Heart right ventricle (tissue), 16 donors: Measurements from ENCODE around the gene FADD. TPM values are rescaled to one million over a fixed set of nuclear protein-coding genes. Genes with fewer than 3 reads are reported as not detected.

Experiments
- ATAC-seq, 8 donors: fragments of 200-7000 bp; cut with Tn5 transposase; one replicate each; pipeline ENCODE4 v1.9.1; 2020; ENCODE audit warnings: mild to moderate bottlenecking in 8 of 8, moderate library complexity in 8 of 8, moderate number of reproducible peaks in 1 of 8
- DNase-seq, 2 donors: peaks; one replicate each; pipeline ENCODE4 v3.0.0-alpha.2; 2020
- H3K27ac ChIP-seq, 10 donors: fragments of 200-600 bp; sonication (generic) in 2 of 10; one replicate each; pipeline versions ENCODE4 v1.5.0 to v1.8.0; 2020 to 2022; ENCODE audit warnings: mild to moderate bottlenecking in 3 of 10
- H3K27me3 ChIP-seq, 7 donors: fragments of 200-600 bp; one replicate each; pipeline ENCODE4 v1.8.0; 2021 to 2022; ENCODE audit warnings: mild to moderate bottlenecking in 2 of 7
- H3K36me3 ChIP-seq, 9 donors: fragments of 200-600 bp; sonication (generic) in 1 of 9; one replicate each; pipeline versions ENCODE4 v1.5.0 to v1.8.0; 2020 to 2022; ENCODE audit warnings: mild to moderate bottlenecking in 2 of 9
- H3K4me1 ChIP-seq, 9 donors: fragments of 200-600 bp; sonication (generic) in 1 of 9; one replicate each; pipeline versions ENCODE4 v1.5.0 to v1.8.0; 2020 to 2022; ENCODE audit warnings: mild to moderate bottlenecking in 4 of 9
- H3K4me3 ChIP-seq, 10 donors: fragments of 200-600 bp; sonication (generic) in 2 of 10; one replicate each; pipeline versions ENCODE4 v1.5.0 to v1.8.0; 2020 to 2022; ENCODE audit warnings: mild to moderate bottlenecking in 7 of 10, moderate library complexity in 2 of 10
- H3K9me3 ChIP-seq, 11 donors: fragments of 200-600 bp in 10 of 11; sonication (generic) in 2 of 11; one replicate each; pipeline versions ENCODE4 v1.5.0 to v1.8.0; 2013 to 2022; ENCODE audit warnings: mild to moderate bottlenecking in 2 of 11, control low read depth in 1 of 11, moderate library complexity in 1 of 11
- WGBS, 2 donors: extraction: QIAGEN DNeasy Blood & Tissue Kit; methylation state at CpG; one replicate each; pipeline ENCODE4 v1.1.7; 2013; ENCODE audit warnings: inconsistent platforms in 1 of 2; 5-methylcytosine and 5-hydroxymethylcytosine counted together
- intact Hi-C, 10 donors: fragments of 100-400 bp; cut with DNase I; formaldehyde crosslinking; loops; one replicate each; pipeline versions ENCODE4 v1.11.1 to v1.14.2; 2022
- polyA plus RNA-seq, 2 donors: library from polyadenylated mRNA; stranded (reverse); fragments of 200-250 nt; gene quantifications; one replicate each; pipeline ENCODE4 v1.2.3, GENCODE V29; 2013
- total RNA-seq, 10 donors: library from RNA; stranded (reverse); fragmentation: NEBNext Ultra II Directional in 3 of 10; extraction: Animal tissue kit (Norgen Biotek cat#: 25700) in 3 of 10; gene quantifications; one replicate each; pipeline versions ENCODE4 v1.2.1 to v1.2.4, GENCODE V29; 2021 to 2023
- TF ChIP-seq, protein P1 (sequence below), 9 donors: fragments of 200-600 bp; sonication (generic) in 2 of 9; IDR thresholded peaks; one replicate each; pipeline versions ENCODE4 v1.5.0 to v1.8.0; 2021 to 2022; ENCODE audit warnings: antibody characterized with exemption in 9 of 9, mild to moderate bottlenecking in 5 of 9, moderate library complexity in 1 of 9
- donor health status: Arrhythmogenic right ventricular cardiomyopathy.
- donor health status: ischemic (EF 13 %, LVEDD 7.1; RV severe dilation, severe dysfunction).
- donor health status: healthy with polysubstance abuse.
- donor health status: DM: no; HTN: yes; CAD: no.
- donor health status: DM: no; HTN: no; CAD: no.
- donor health status: ischemic (EF 25% LVEDD 6.9; RV normal size, moderate dysfunction).
- donor health status: ischemic (EF 25% LVEDD 5.7; RV mildly dilated, moderate dysfunction).
- donor health status: healthy.
- donor health status: DM: yes; HTN: yes; CAD: no.
- donor health status: Ischemic cardiomyopathy.
- donor health status: ischemic (EF 35%, LVEDD 5.7; RV mildly dilated, moderate dysfunction).
- donor health status: nonischemic (EF 11% LVEDD 7.7; RV severe dilation, severe dysfunction).
- donor health status: DM: yes; HTN: yes; CAD: no.
- donor health status: PGD.
- donor health status: ischemic (EF 29% LVEDD 5.4; RV normal size, mild dysfunction).
- donor health status: nonischemic (EF 23%, LVEDD 6.1; RV moderate dilation, normal function).

FADD gene
- total and polyA plus RNA-seq, 12 donors, result 4.8 to 16.9 (median 9.0) TPM

DNA sequence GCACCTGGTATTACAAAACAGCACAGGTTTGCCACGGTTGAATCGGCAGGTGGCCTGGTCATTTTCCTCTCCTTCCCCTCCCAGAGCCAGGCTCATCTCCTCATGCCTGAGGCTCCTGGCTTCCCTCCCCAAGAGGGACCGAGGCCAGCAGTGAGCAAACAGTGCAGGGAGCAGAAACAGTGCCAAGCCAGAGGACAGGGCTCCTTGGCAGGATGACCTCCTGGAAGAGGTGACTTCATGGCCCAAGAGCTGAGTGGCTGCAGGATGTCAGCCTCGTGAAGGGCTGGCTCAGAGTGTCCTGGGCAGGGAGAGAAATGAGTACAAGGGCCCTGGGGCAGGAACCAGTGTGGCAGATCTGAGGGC is 44.6 kb downstream of the FADD start:
- peak in 6 of 8 donors; percentile 45 to 88 (median 62) for ATAC-seq
- peak; percentile 16 to 61 for DNase-seq
- intact Hi-C loops, result no loop called here
- TF ChIP-seq, protein P1, sequence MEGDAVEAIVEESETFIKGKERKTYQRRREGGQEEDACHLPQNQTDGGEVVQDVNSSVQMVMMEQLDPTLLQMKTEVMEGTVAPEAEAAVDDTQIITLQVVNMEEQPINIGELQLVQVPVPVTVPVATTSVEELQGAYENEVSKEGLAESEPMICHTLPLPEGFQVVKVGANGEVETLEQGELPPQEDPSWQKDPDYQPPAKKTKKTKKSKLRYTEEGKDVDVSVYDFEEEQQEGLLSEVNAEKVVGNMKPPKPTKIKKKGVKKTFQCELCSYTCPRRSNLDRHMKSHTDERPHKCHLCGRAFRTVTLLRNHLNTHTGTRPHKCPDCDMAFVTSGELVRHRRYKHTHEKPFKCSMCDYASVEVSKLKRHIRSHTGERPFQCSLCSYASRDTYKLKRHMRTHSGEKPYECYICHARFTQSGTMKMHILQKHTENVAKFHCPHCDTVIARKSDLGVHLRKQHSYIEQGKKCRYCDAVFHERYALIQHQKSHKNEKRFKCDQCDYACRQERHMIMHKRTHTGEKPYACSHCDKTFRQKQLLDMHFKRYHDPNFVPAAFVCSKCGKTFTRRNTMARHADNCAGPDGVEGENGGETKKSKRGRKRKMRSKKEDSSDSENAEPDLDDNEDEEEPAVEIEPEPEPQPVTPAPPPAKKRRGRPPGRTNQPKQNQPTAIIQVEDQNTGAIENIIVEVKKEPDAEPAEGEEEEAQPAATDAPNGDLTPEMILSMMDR (IDR thresholded peaks at IDR 0.05), result no peak
- Histone ChIP-seq H3K27ac (no peak overlapping the region), H3K9me3 (no peaks in the 10 kb centered on the region), H3K36me3 (no peaks in the 10 kb centered on the region), H3K27me3 (peaks cover 0 to 7% (median 0%) of the 10 kb centered on the region in 7 donors), H3K4me3 (no peak overlapping the region), H3K4me1 (peaks cover 0 to 6% (median 0%) of the 10 kb centered on the region in 9 donors)
- 47 to 53% methylated on average over 4 of the region's 4 CpGs for WGBS, 2 donors

- H3K27ac ChIP-seq, result no peak overlapping the region
- intact Hi-C loops, result no loop called here
- TF ChIP-seq, protein P1 (IDR thresholded peaks at IDR 0.05), result no peak
- peaks cover 0 to 6% (median 0%) of the 10 kb centered on the region in 9 donors for H3K4me1 ChIP-seq
- ATAC-seq (no peak), DNase-seq (no peak)
- H3K36me3 ChIP-seq, result no peaks in the 10 kb centered on the region
- no peaks in the 10 kb centered on the region for H3K9me3 ChIP-seq
- WGBS, 2 donors, result 71 to 73% methylated on average over 14 of the region's 16 CpGs
- H3K4me3 ChIP-seq, result no peak overlapping the region
- peaks cover 0 to 7% (median 0%) of the 10 kb centered on the region in 7 donors for H3K27me3 ChIP-seq
These were observed 48.0 kb downstream of the FADD start for GRCh38 chr11:70250876-70251658.

GRCh38 chr11:70251659-70252321 is 48.7 kb downstream of the FADD start:
- TF ChIP-seq, protein P1 (IDR thresholded peaks at IDR 0.05), result no peak
- no peaks in the 10 kb centered on the region for H3K9me3 ChIP-seq
- intact Hi-C loops, result no loop called here
- peak in 1 of 8 donors; percentile 30 for ATAC-seq
- peaks cover 0 to 7% (median 0%) of the 10 kb centered on the region in 7 donors for H3K27me3 ChIP-seq
- no peaks in the 10 kb centered on the region for H3K36me3 ChIP-seq
- H3K4me1 ChIP-seq, result peaks cover 0 to 6% (median 0%) of the 10 kb centered on the region in 9 donors
- no peak for DNase-seq
- no peak overlapping the region for H3K4me3 ChIP-seq
- WGBS, 2 donors, result 76 to 78% methylated on average over 21 of the region's 21 CpGs
- H3K27ac ChIP-seq, result no peak overlapping the region

GRCh38 chr11:70252844-70253243 is 49.7 kb downstream of the FADD start:
- no peak overlapping the region for H3K27ac ChIP-seq
- intact Hi-C loops, result no loop called here
- WGBS, 2 donors, result 95 to 96% methylated on average over 12 of the region's 12 CpGs
- DNase-seq (no peak), ATAC-seq (no peak)
- H3K9me3 ChIP-seq, result no peaks in the 10 kb centered on the region
- no peak overlapping the region for H3K4me3 ChIP-seq
- peaks cover 0 to 7% (median 0%) of the 10 kb centered on the region in 7 donors for H3K27me3 ChIP-seq
- peaks cover 0 to 2% (median 0%) of the 10 kb centered on the region in 9 donors for H3K4me1 ChIP-seq
- no peaks in the 10 kb centered on the region for H3K36me3 ChIP-seq
- TF ChIP-seq, protein P1 (IDR thresholded peaks at IDR 0.05), result no peak
